ENCODE measurements around the gene PDE7B. TPM values are rescaled to one million over a fixed set of nuclear protein-coding genes. Genes with fewer than 3 reads are reported as not detected.

Gene PDE7B
- total and polyA plus RNA-seq, 2 of the 4 experiments (the other 2 are of a cell fraction) = 7.8 to 12.4 TPM

GRCh38 chr6:136166815-136167214, 315.3 kb downstream of the PDE7B start:
- Histone ChIP-seq H2AFZ (replicated peaks; ENCODE audit: low read length, poor library complexity) (no peak overlapping the region), H4K8ac (ENCODE audit: low read depth in 2 of 2, low read length in 2 of 2) (no peak overlapping the region), H2AK5ac (ENCODE audit: low read depth, low read length) (no peak overlapping the region), H4K20me1 (ENCODE audit: insufficient read depth, low read length) (no peaks in the 10 kb centered on the region), H2BK120ac (ENCODE audit: low read depth, low read length) (no peak overlapping the region), H3K4ac (ENCODE audit: low read depth, low read length) (no peak overlapping the region), H3K14ac (replicated peaks; ENCODE audit: low read depth, low read length) (no peak overlapping the region), H2BK20ac (ENCODE audit: low read depth, low read length) (no peak overlapping the region), H3K56ac (ENCODE audit: extremely low read depth, insufficient read depth, low read length) (no peak overlapping the region), H3K4me2 (ENCODE audit: low read depth, low read length) (no peak overlapping the region), H3K27ac (ENCODE audit: insufficient read depth, low read length) (no peak overlapping the region), H3K27me3 (ENCODE audit: control insufficient read depth, insufficient read depth, low read length) (no peaks in the 10 kb centered on the region), H3K4me1 (ENCODE audit: control insufficient read depth, insufficient read depth, low read length) (no peaks in the 10 kb centered on the region), H3K36me3 (ENCODE audit: control insufficient read depth, insufficient read depth, low read length) (peaks cover 46% of the 10 kb centered on the region), H3K9me1 (ENCODE audit: insufficient read depth, low read length) (no peaks in the 10 kb centered on the region; the same call in 1 of the 2 replicates), H3K9ac (ENCODE audit: low read depth, low read length) (no peak overlapping the region), H3K9me3 (ENCODE audit: control insufficient read depth, insufficient read depth, low read length) (no peaks in the 10 kb centered on the region), H4K5ac (ENCODE audit: low read depth, low read length) (no peak overlapping the region), H2BK5ac (ENCODE audit: low read depth, low read length, poor library complexity, severe bottlenecking) (no peak overlapping the region), H4K91ac (ENCODE audit: insufficient read depth, low read depth, low read length) (no peak overlapping the region), H3K23ac (ENCODE audit: low read depth, low read length) (no peak overlapping the region), H3K79me1 (ENCODE audit: low read depth in 1 of 2, low read length in 2 of 2) (peaks cover 3 to 8% of the 10 kb centered on the region in 2 experiments; a peak in 1 of 4 replicates), H3K18ac (ENCODE audit: low read depth, low read length) (no peak overlapping the region), H2AK9ac (replicated peaks; ENCODE audit: low read depth, low read length, poor library complexity) (no peak overlapping the region), H3K4me3 (ENCODE audit: insufficient read depth, low read depth, low read length) (no peak overlapping the region), H2BK15ac (ENCODE audit: low read depth, low read length) (no peak overlapping the region)
- BruUV-seq (replicated peaks) = no TSS peak
- TF ChIP-seq RCOR1 (IDR thresholded peaks at IDR 0.05; ENCODE audit: insufficient replicate concordance, low read length) = no peak
- no peak for TF ChIP-seq MAFK (IDR thresholded peaks at IDR 0.05; ENCODE audit: low read depth, low read length)
- no peak for TF ChIP-seq RAD21 (IDR thresholded peaks at IDR 0.05; ENCODE audit: low read length)
- TF ChIP-seq MXI1 (IDR thresholded peaks at IDR 0.05; ENCODE audit: borderline replicate concordance, low read depth, low read length) = no peak
- TF ChIP-seq RFX5 (IDR thresholded peaks at IDR 0.05; ENCODE audit: low read depth, low read length) = no peak
- no peak for TF ChIP-seq CEBPB (IDR thresholded peaks at IDR 0.05; ENCODE audit: low read depth, low read length)
- TF ChIP-seq MAZ (IDR thresholded peaks at IDR 0.05; ENCODE audit: borderline replicate concordance, low read depth, low read length) = no peak
- no peak for TF ChIP-seq SMC3 (IDR thresholded peaks at IDR 0.05; ENCODE audit: low read depth, low read length)
- no peak for TF ChIP-seq ELK1 (IDR thresholded peaks at IDR 0.05; ENCODE audit: borderline replicate concordance, low read depth, low read length)
- no peak for TF ChIP-seq FOS (IDR thresholded peaks at IDR 0.05; ENCODE audit: low read depth, low read length)
- TF ChIP-seq BHLHE40 (IDR thresholded peaks at IDR 0.05; ENCODE audit: low read depth, low read length) = no peak
- no peak for TF ChIP-seq POLR2A (IDR thresholded peaks at IDR 0.05; ENCODE audit: low read depth, low read length)
- no peak for TF ChIP-seq CHD1 (IDR thresholded peaks at IDR 0.05; ENCODE audit: low read depth, low read length)
- no peak for TF ChIP-seq CTCF (conservative IDR thresholded peaks at IDR 0.05; ENCODE audit: low read depth, low read length)
- TF ChIP-seq NFE2L2 (IDR thresholded peaks at IDR 0.05; ENCODE audit: low read depth, low read length) = no peak
- TF ChIP-seq USF2 (IDR thresholded peaks at IDR 0.05; ENCODE audit: low read depth, low read length) = no peak
- ChIA-PET POLR2A (ENCODE audit: unreplicated experiment) (no interaction called here), CTCF (no interaction called here)
- intact Hi-C loops (cut with micrococcal nuclease) (no loop called here), dilution Hi-C loops (cut with HindIII; ENCODE audit: low sequenced_read_pairs, unreplicated experiment) (no loop called here), in situ Hi-C loops (cut with MboI; ENCODE audit: low sequenced_read_pairs) (no loop called here)
- DNase-seq = no peak
- ATAC-seq (ENCODE audit: low read depth) = no peak
- WGBS, 2 experiments (ENCODE audit: extremely low coverage in 2 of 2, insufficient read length in 1 of 2) = 100% methylated on average over 1 of the region's 1 CpG; no CpG with 5 or more reads in 1 of the 2 experiments
